NOMO-1 treated with dmso at 0.1 percent for 144 hours (cell line): ENCODE results near the gene PRSS2.
"Not testable (repeated sequence)": the region's sequence is repeated elsewhere in the genome, so short reads cannot be mapped to it uniquely, and the experiment has no call there.

Experiments
- DNase-seq: peaks from one replicate; lab custom pipeline; 2025; ENCODE audit not compliant: unreplicated experiment; lab: John Stamatoyannopoulos, UW

PRSS2 gene

DNA sequence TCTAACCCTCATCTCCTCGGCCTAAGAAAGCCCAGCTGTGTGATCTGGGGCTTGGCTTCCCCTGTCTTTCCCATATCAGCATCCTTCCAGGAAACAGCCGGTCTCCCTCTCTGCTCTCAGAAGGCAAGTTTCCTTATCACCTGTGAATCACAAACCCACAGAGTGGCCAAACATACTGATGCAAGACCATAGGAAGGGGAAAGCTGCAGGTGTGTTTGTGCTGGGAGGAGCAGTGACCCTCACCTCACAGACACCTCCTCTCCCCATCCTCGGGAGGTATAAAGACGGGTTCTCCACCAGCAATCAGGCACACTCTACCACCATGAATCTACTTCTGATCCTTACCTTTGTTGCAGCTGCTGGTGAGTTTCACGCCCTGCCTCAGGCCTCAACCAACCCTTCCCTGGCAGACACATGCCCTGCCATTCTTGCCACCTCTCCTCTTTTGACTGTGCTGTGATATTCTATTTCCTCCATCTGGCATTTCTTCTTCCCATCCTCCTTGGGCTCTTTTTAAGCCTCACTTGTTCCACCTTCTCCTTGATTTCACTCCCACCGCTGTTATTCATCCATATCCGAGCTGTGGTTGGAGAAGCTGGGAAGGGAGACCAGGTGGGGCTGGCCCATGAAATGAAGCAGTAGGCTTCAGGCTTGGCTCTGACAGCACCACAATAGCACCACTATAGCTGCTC is at the start of gene PRSS2:
TSS of gene PRSS2 (plus strand) at position 310 of the 692 bp plus-strand sequence. CDS start at position 323, 13 bp downstream.
- DNase-seq: no peak

- no peak for DNase-seq
Observed at GRCh38 chr7:142720986-142721385, 49.8 kb upstream of the PRSS2 start.

GRCh38 chr7:142722248-142722794 is 48.4 kb upstream of the PRSS2 start:
- no peak for DNase-seq

GRCh38 chr7:142733271-142733670 is 37.5 kb upstream of the PRSS2 start:
- DNase-seq: no peak

DNA sequence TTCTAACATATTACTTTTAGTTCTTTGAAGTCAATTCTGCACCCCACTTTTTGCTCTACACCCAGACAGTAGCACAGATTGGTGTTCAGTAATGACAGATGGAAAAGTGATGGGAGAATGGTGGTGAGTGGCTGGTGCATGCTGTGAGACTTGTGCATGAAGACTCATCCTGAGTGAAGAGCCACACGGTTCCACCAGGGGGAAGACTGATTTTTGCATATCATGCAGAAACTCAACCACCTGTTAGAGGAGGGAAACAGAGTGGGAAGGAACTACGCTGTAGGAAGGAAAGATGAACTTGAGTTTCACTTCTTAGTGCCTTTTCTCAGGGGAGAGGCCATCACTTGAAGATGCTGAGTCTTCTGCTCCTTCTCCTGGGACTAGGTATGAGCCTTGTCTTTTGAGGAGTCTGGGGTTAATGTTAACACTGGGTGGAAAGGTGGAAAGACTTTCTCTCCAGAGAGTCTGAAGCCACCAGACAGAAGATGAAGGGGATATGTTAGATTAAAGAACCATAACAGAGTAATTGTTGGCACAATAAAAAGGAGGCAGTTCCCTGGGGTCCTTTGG is 30.8 kb upstream of the PRSS2 start:
- no peak for DNase-seq

- no peak for DNase-seq
Observed at GRCh38 chr7:142740786-142741185, 30.0 kb upstream of the PRSS2 start.

DNA sequence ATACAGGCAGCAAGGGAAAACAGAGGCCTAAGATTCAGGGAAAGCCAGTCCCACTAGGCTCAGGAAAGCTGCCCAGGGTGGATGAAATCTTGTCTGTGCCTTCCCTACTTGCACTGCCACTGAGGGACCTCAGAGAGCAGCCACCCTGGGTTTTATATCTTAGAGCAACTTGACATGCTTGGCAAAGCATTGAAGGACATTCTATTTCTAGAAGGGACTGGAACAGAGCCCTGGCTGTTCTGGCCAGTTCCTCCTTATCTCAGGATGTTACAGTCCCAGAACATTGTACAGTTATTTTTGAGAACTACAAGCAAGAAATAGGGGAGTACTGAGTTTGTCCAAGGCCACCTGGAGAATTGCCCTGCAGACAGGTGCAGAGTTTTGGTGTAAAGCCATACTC is 28.8 kb upstream of the PRSS2 start:
- not testable (repeated sequence) for DNase-seq

DNA sequence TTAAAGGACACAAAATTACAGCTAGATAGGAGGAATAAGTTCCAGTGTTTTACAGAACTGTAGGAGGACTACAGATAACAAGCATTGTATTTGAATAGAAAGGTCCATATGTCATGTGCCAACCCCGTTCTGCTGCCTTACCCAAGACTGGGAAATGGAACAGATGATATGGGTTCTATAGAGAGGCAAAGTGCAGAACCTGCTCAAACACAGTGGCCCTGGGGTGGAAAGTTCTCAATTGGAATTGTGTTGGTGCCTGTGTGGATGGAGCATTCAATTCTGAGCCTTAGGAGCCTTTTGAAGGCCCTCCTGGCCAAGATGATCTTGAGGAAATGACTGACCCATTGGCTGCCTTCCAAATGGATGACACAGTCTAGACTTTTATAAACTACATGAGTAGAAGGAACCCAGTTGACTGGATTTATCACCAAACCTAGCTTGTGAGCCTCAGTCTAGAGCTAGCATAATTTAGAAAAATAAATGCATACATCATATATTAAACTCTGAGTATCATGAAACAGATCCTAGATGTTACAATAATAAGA is 25.6 kb upstream of the PRSS2 start:
- no peak for DNase-seq

DNA sequence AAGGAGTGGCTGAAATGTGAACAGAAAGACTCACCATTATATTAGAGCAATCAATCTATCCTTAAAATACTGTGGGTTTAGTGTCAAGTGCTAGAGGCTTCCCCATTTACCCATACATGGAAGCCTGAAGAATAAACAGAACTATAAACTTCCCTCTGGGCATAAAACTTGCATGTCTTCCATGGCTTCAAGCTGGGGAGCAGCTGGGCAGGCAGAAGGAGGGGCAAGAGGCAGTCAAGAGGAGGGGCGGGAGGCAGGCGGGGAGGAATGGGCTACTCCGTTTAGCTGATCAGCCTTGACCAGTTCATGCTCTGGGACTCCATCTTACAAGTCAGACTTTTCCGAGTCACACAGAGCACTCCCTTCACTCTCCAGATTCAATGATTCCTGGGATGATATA is 25.0 kb upstream of the PRSS2 start:
- DNase-seq: no peak

- DNase-seq: no peak
Observed at GRCh38 chr7:142746264-142746663, 24.5 kb upstream of the PRSS2 start.

GRCh38 chr7:142748410-142748809 is 22.4 kb upstream of the PRSS2 start:
- DNase-seq: not testable (repeated sequence)

DNA sequence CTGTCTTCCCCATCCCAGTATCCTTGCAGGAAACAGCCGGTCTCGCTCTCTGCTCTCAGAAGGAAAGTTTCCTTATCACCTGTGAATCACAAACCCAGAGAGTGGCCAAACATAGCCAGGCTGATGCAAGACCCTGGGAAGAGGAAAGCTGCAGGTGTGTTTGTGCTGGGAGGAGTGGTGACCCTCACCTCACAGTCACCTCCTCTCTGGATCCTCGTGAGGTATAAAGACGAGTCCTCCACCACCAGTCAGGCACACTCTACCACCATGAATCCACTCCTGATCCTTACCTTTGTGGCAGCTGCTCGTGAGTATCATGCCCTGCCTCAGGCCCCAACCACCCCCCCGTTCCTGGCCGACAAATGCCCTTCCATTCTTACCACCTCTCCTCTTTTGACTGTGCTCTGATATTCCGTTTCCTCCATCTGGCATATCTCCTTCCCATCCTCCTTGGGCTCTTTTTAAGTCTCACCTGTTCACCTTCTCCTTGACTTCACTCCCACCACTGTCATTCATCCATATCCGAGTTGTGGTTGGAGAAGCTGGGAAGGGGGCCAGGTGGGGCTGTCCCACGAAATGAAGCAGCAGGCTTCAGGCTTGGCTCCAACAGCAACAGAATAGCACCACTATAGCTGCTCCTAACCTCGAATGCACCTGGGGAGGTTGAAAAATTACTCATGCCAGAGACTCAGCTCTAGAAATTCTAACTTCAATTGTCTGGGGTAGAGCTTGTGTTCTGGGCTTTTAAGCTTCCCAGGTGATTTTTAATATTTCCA is 21.4 kb upstream of the PRSS2 start, which contains the start of gene PRSS1:
TSS of gene PRSS1 (plus strand) at position 255 of the 776 bp plus-strand sequence. CDS start at position 268, 13 bp downstream.
- no peak for DNase-seq

DNA sequence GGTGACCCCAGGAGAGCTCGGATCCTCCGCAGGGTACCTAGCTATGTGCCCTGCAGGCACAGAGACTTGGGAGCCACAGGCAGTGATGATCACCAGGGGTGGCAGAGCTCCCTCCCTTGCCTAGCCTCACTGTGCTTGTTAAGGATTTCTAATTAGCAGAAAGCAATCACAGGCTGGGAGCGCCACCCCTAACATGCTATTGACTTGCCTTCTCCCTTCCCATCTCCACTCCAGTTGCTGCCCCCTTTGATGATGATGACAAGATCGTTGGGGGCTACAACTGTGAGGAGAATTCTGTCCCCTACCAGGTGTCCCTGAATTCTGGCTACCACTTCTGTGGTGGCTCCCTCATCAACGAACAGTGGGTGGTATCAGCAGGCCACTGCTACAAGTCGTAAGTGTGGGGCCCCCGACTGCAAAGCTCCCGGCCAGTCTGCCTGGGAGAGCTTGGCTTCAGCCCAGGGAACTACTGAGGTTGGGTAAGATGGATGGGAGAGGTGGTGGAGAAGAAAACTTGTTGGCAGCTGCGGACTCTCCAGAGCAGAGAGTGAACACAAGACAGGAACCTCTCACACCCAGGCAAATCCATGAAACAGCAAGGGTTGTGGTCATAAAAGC is 20.3 kb upstream of the PRSS2 start:
- DNase-seq: no peak

DNA sequence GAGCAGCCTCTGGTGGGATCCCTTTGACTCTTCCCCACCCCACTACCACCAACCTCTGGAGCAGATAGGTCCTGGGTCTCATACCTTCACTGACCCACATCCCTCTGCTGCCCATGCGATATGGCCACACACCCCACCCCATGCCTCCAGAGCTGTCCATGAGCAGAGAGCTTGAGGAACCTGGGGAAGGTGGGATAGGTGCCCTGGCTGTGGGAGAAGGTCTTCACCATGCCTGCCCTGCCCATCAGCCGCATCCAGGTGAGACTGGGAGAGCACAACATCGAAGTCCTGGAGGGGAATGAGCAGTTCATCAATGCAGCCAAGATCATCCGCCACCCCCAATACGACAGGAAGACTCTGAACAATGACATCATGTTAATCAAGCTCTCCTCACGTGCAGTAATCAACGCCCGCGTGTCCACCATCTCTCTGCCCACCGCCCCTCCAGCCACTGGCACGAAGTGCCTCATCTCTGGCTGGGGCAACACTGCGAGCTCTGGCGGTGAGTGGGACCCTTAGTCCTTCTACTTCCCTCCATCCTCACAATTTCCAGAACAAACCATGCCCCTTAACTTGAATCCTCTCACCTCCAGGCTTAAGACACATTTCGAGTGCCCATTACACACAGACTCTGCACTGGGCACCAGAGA is 19.1 kb upstream of the PRSS2 start:
- not testable (repeated sequence) for DNase-seq

GRCh38 chr7:142752376-142753225 is 18.2 kb upstream of the PRSS2 start:
- no peak for DNase-seq

GRCh38 chr7:142753366-142753765 is 17.4 kb upstream of the PRSS2 start:
- no peak for DNase-seq

DNA sequence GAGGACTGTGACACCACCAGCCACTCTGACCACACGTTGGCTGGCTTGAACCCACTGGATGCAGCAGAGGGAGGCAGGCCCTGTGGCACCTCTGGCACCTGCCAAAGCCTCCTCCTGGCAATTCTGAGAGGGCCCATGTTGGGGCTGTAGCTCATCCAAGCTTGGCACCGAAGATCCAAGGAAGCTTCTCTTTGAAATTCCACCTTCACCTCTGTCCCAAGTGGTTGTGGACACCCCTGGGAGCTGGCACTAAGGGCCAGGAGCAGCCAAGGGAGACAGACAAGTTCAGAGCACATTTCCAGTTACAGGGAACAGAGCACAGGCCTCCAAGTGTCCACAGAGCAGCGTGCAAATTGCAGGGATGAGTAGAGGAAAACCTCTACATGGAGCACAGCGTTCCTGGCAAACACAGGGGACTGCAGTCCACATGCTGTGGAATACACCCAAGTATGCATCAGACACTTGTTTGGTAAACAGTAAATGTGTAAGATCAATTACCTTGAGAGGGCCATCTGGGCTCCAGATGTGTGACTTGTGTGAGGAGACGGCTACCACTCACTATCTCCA is 16.8 kb upstream of the PRSS2 start:
- DNase-seq: not testable (repeated sequence)

- DNase-seq: no peak
Observed at GRCh38 chr7:142754681-142755575, 15.8 kb upstream of the PRSS2 start.
